Calu3 (cell line): ENCODE data around the gene PPFIBP1. TPM values are rescaled to one million over a fixed set of nuclear protein-coding genes. Genes with fewer than 3 reads are reported as not detected.
A peak's percentile ranks its signal among the peaks of the same experiment; 100 is the strongest.
"Not testable (repeated sequence)": the region's sequence is repeated elsewhere in the genome, so short reads cannot be mapped to it uniquely, and the experiment has no call there.

Experiments used
- BruUV-seq: library from RNA; stranded (reverse); fragments of 400-500 nt; replicated peaks from 2 replicates; lab custom pipeline; 2021; lab: Mats Ljungman, UMichigan
- CTCF ChIA-PET: fragments of 300-600 bp; sonication (Branson Sonifier 250); formaldehyde crosslinking; loops from one replicate; lab custom pipeline; 2022; ENCODE audit warnings: antibody characterized with exemption; lab: Charles Lee
- DNase-seq: peaks from one replicate; pipeline ENCODE4 v3.0.0; 2022
- H3K27ac Mint-ChIP-seq: one replicate; pipeline ENCODE4 v1.8.0; 2022; ENCODE audit warnings: mixed read lengths; ENCODE audit not compliant: unreplicated experiment
- H3K27me3 Mint-ChIP-seq: one replicate; pipeline ENCODE4 v1.8.0; 2022; ENCODE audit warnings: mixed read lengths; ENCODE audit not compliant: unreplicated experiment
- H3K36me3 Mint-ChIP-seq: one replicate; pipeline ENCODE4 v1.8.0; 2022; ENCODE audit warnings: mild to moderate bottlenecking, moderate library complexity, mixed read lengths; ENCODE audit not compliant: insufficient read depth, unreplicated experiment
- H3K4me1 Mint-ChIP-seq: one replicate; pipeline ENCODE4 v1.8.0; 2022; ENCODE audit warnings: mild to moderate bottlenecking, low read depth, mixed read lengths; ENCODE audit not compliant: unreplicated experiment
- H3K4me3 Mint-ChIP-seq: one replicate; pipeline ENCODE4 v1.8.0; 2022; ENCODE audit warnings: mild to moderate bottlenecking, low read depth, moderate library complexity, mixed read lengths; ENCODE audit not compliant: unreplicated experiment
- H3K9me3 Mint-ChIP-seq: one replicate; pipeline ENCODE4 v1.8.0; 2022; ENCODE audit warnings: low read depth, mixed read lengths; ENCODE audit not compliant: unreplicated experiment
- intact Hi-C: fragments of 100-400 bp; cut with micrococcal nuclease; formaldehyde crosslinking; loops from one replicate; pipeline ENCODE4 v1.10.0; 2022; ENCODE audit not compliant: unreplicated experiment
- total RNA-seq: library from RNA; stranded (reverse); gene quantifications from 2 replicates; pipeline ENCODE4 v1.2.3, GENCODE V29; 2022
- TF ChIP-seq, protein P1 (sequence below): fragments of 200-600 bp; IDR thresholded peaks from one replicate; pipeline ENCODE4 v1.8.0; 2022; ENCODE audit warnings: antibody characterized with exemption; ENCODE audit not compliant: unreplicated experiment

Gene PPFIBP1
- total RNA-seq, 1 experiment from 2014 or later, result 58.7 TPM

- no peaks in the 10 kb centered on the region for H3K27me3 Mint-ChIP-seq
- no TSS peak for BruUV-seq
- CTCF ChIA-PET, result no interaction called here
- TF ChIP-seq, protein P1, sequence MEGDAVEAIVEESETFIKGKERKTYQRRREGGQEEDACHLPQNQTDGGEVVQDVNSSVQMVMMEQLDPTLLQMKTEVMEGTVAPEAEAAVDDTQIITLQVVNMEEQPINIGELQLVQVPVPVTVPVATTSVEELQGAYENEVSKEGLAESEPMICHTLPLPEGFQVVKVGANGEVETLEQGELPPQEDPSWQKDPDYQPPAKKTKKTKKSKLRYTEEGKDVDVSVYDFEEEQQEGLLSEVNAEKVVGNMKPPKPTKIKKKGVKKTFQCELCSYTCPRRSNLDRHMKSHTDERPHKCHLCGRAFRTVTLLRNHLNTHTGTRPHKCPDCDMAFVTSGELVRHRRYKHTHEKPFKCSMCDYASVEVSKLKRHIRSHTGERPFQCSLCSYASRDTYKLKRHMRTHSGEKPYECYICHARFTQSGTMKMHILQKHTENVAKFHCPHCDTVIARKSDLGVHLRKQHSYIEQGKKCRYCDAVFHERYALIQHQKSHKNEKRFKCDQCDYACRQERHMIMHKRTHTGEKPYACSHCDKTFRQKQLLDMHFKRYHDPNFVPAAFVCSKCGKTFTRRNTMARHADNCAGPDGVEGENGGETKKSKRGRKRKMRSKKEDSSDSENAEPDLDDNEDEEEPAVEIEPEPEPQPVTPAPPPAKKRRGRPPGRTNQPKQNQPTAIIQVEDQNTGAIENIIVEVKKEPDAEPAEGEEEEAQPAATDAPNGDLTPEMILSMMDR, result no peak
- H3K4me1 Mint-ChIP-seq, result peaks cover 5% of the 10 kb centered on the region
- H3K9me3 Mint-ChIP-seq, result no peaks in the 10 kb centered on the region
- H3K27ac Mint-ChIP-seq, result no peak overlapping the region
- intact Hi-C loops, result no loop called here
- no peak overlapping the region for H3K4me3 Mint-ChIP-seq
- no peak for DNase-seq
- no peaks in the 10 kb centered on the region for H3K36me3 Mint-ChIP-seq
These were observed 15.2 kb downstream of the PPFIBP1 start for GRCh38 chr12:27539191-27539631.

DNA sequence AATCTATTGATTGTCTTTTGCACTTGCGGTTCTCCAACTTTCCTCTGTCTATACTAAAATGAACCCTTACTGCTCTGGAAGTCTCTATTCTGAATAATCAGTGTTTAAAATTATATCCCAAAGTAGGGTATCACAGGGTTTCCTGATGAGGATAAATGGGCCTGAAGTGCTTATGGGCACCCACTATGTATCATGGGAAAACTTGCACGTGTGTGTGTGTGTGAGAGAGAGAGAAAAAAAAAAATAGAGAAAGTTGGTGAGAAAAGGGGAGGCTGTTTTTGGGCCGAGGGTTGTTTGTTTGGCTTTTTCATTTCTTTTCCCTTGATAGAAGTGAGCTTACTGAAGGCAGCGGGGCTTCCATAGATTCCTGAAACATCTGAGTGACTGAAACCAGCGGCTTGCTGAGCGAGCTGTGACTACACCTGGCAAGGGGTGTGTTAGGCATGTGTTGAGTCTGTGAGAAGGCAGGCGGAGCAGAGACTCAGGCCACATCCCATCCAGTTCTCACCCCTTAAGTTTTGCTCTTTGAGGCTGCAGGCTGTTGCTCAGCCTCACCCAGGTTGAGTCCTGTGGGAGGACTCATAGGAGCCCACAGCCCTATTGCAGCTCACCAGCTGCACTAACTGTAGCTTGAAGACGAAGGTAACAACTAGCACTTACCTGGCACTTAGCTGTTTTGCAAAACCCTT lies 17.2 kb downstream of the PPFIBP1 start:
- Mint-ChIP-seq H3K4me1 (peaks cover 8% of the 10 kb centered on the region), H3K27me3 (no peaks in the 10 kb centered on the region), H3K36me3 (no peaks in the 10 kb centered on the region), H3K9me3 (no peaks in the 10 kb centered on the region), H3K4me3 (no peak overlapping the region), H3K27ac (no peak overlapping the region)
- TF ChIP-seq, protein P1, result no peak
- intact Hi-C loops, result no loop called here
- BruUV-seq, result no TSS peak
- no peak for DNase-seq
- CTCF ChIA-PET, result interaction anchor here (1.1 kb wide), 1 partner anchor 8 kb away, joined by 4 read pairs; no protein-coding TSS in a partner anchor

DNA sequence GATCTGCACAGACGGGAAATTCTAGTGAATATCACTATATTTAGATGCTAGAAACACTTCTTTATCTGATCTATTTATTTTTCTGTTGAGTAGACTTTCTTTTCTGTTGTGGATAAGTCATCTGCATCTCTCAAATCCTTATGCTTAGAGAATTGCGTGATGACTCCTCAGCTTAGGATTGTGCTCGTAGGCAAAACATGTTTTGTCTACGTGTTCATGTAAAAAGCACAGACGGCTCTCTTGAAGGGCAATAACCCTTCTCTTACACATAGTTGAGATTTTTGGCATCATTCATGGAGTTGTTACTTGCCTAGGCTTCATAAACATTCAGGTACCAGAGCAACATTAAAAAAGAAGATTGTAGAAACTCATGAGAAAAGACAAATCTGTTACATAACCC lies 18.6 kb downstream of the PPFIBP1 start:
- H3K4me3 Mint-ChIP-seq, result no peak overlapping the region
- no peak for DNase-seq
- H3K27ac Mint-ChIP-seq, result no peak overlapping the region
- H3K36me3 Mint-ChIP-seq, result no peaks in the 10 kb centered on the region
- BruUV-seq, result no TSS peak
- TF ChIP-seq, protein P1, result no peak
- CTCF ChIA-PET, result no interaction called here
- peaks cover 10% of the 10 kb centered on the region for H3K4me1 Mint-ChIP-seq
- intact Hi-C loops, result no loop called here
- no peaks in the 10 kb centered on the region for H3K9me3 Mint-ChIP-seq
- no peaks in the 10 kb centered on the region for H3K27me3 Mint-ChIP-seq

- H3K4me1 Mint-ChIP-seq, result peaks cover 32% of the 10 kb centered on the region
- H3K4me3 Mint-ChIP-seq, DNase-seq, H3K36me3 Mint-ChIP-seq, intact Hi-C loops, H3K27me3 Mint-ChIP-seq, H3K9me3 Mint-ChIP-seq, CTCF ChIA-PET, BruUV-seq, H3K27ac Mint-ChIP-seq: not testable (repeated sequence)
These were observed 20.9 kb downstream of the PPFIBP1 start for GRCh38 chr12:27544858-27545257.

DNA sequence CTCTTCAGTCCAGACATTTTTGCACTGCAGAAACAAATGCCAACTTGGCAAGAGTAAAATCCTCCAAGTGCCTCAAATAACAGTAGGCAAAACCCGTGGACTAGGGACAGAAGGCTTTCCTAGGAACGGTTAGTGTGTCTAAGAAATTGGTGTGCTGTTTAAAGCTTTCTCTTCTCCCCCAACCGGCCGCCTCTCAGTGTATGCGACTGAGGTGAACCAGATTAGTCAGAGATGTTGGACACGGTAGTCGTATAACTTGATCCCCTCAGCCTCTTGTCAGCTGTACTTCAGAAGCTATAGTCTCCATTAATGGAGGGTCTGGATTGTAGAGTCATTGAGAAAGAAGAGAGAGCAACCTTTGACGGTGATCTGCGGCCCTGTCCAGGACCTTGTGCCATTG lies 21.7 kb downstream of the PPFIBP1 start:
- DNase-seq, result no peak
- intact Hi-C loops, result no loop called here
- Mint-ChIP-seq H3K4me1 (peaks cover 40% of the 10 kb centered on the region), H3K9me3 (no peaks in the 10 kb centered on the region), H3K36me3 (peaks cover 15% of the 10 kb centered on the region), H3K4me3 (no peak overlapping the region), H3K27ac (peak overlapping the region; percentile 45), H3K27me3 (no peaks in the 10 kb centered on the region)
- TF ChIP-seq, protein P1, result no peak
- no TSS peak for BruUV-seq
- CTCF ChIA-PET, result no interaction called here
